ENCODE measurements around the gene AGAP1. TPM values are rescaled to one million over a fixed set of nuclear protein-coding genes. Genes with fewer than 3 reads are reported as not detected.

The AGAP1 gene
- total RNA-seq, 4 donors from 2014 or later, result 13.7 to 18.5 (median 17.1) TPM

- intact Hi-C loops (cut with DNase I; ENCODE audit: low total_unique reads), result no loop called here
- no peak overlapping the region for H3K4me3 ChIP-seq (ENCODE audit: low read depth, poor library complexity, severe bottlenecking)
- TF ChIP-seq POLR2A (IDR thresholded peaks at IDR 0.05) (no peak), CTCF (IDR thresholded peaks at IDR 0.05) (no peak)
- peak in 1 of 2 donors; percentile 57 for DNase-seq (ENCODE audit: low spot score in 2 of 2)
- 4 to 8% methylated on average over 13 to 16 of the region's 16 CpGs for WGBS, 2 donors
Observed at GRCh38 chr2:236171680-236172254, 677.9 kb downstream of the AGAP1 start.

GRCh38 chr2:236172255-236173035 is 678.6 kb downstream of the AGAP1 start:
- intact Hi-C loops (cut with DNase I; ENCODE audit: low total_unique reads), result no loop called here
- no peak for TF ChIP-seq CTCF (IDR thresholded peaks at IDR 0.05)
- no peak overlapping the region for H3K4me3 ChIP-seq (ENCODE audit: low read depth, poor library complexity, severe bottlenecking)
- 6 to 8% methylated on average over 22 to 30 of the region's 46 CpGs for WGBS, 2 donors
- peak in 1 of 2 donors; percentile 8 for DNase-seq (ENCODE audit: low spot score in 2 of 2)

- DNase-seq (ENCODE audit: low spot score in 2 of 2), result peak in 1 of 2 donors; percentile 83
- TF ChIP-seq POLR2A (IDR thresholded peaks at IDR 0.05) (no peak), CTCF (IDR thresholded peaks at IDR 0.05) (no peak)
- WGBS, 2 donors, result 9 to 19% methylated on average over 27 to 54 of the region's 62 CpGs
- intact Hi-C loops (cut with DNase I; ENCODE audit: low total_unique reads), result no loop called here
- H3K4me3 ChIP-seq (ENCODE audit: low read depth, poor library complexity, severe bottlenecking), result no peak overlapping the region
Observed at GRCh38 chr2:236173036-236173728, 679.3 kb downstream of the AGAP1 start.

- H3K4me3 ChIP-seq (ENCODE audit: low read depth, poor library complexity, severe bottlenecking), result no peak overlapping the region
- DNase-seq (ENCODE audit: low spot score in 2 of 2), result no peak
- WGBS, 2 donors, result 21 to 26% methylated on average over 21 to 23 of the region's 23 CpGs
- TF ChIP-seq CTCF (IDR thresholded peaks at IDR 0.05) (no peak), POLR2A (IDR thresholded peaks at IDR 0.05) (no peak)
- intact Hi-C loops (cut with DNase I; ENCODE audit: low total_unique reads), result no loop called here
Observed at GRCh38 chr2:236173729-236174607, 680.1 kb downstream of the AGAP1 start.

GRCh38 chr2:236175548-236176150 is 681.8 kb downstream of the AGAP1 start:
- WGBS, 2 donors, result 46 to 61% methylated on average over 6 of the region's 6 CpGs
- H3K4me3 ChIP-seq (ENCODE audit: low read depth, poor library complexity, severe bottlenecking), result no peak overlapping the region
- TF ChIP-seq POLR2A (IDR thresholded peaks at IDR 0.05) (no peak), CTCF (IDR thresholded peaks at IDR 0.05) (no peak)
- peak in 1 of 2 donors; percentile 67 for DNase-seq (ENCODE audit: low spot score in 2 of 2)
- intact Hi-C loops (cut with DNase I; ENCODE audit: low total_unique reads), result no loop called here
